Naive thymus-derived CD8-positive, alpha-beta T cell (primary cell): ENCODE data around the gene USP36. TPM values are rescaled to one million over a fixed set of nuclear protein-coding genes. Genes with fewer than 3 reads are reported as not detected.
A peak's percentile ranks its signal among the peaks of the same experiment; 100 is the strongest.

Experiments used
- ATAC-seq, 2 donors: fragments of 150-1000 bp; cut with Tn5 transposase in 1 of 2; sonication (Bioruptor Pico), chemical (Tn5 transposase) in 1 of 2; 1 replicate in 1 of 2; 2 replicates in 1 of 2; pipeline ENCODE4 v1.10.0; 2021; ENCODE audit warnings: mild to moderate bottlenecking in 2 of 2, moderate library complexity in 2 of 2
- POLR2A ChIA-PET: fragments of 350-600 bp; sonication (Branson Sonifier 250); formaldehyde crosslinking; loops from one replicate; lab custom pipeline; 2021; ENCODE audit warnings: antibody characterized with exemption; lab: Charles Lee
- DNase-seq, 10 donors: peaks; one replicate each; pipeline versions ENCODE4 v3.0.0 to v3.0.0-alpha.2; 2020 to 2022
- H3K27ac Mint-ChIP-seq, 10 donors: one replicate each; pipeline ENCODE4 v1.8.0; 2020 to 2022; ENCODE audit warnings: mild to moderate bottlenecking in 10 of 10, mixed read lengths in 10 of 10, moderate library complexity in 4 of 10, inconsistent platforms in 1 of 10
- H3K27me3 Mint-ChIP-seq, 5 donors: one replicate each; pipeline ENCODE4 v1.8.0; 2021 to 2022; ENCODE audit warnings: mixed read lengths in 5 of 5
- H3K36me3 Mint-ChIP-seq, 3 donors: one replicate each; pipeline ENCODE4 v1.8.0; 2020 to 2022; ENCODE audit warnings: mixed read lengths in 3 of 3, mild to moderate bottlenecking in 2 of 3, inconsistent platforms in 1 of 3
- H3K4me1 Mint-ChIP-seq, 4 donors: one replicate each; pipeline ENCODE4 v1.8.0; 2021 to 2022; ENCODE audit warnings: mixed read lengths in 4 of 4
- H3K4me3 Mint-ChIP-seq, 10 donors: one replicate each; pipeline ENCODE4 v1.8.0; 2020 to 2022; ENCODE audit warnings: mild to moderate bottlenecking in 10 of 10, mixed read lengths in 10 of 10, moderate library complexity in 6 of 10, inconsistent platforms in 1 of 10
- H3K9me3 Mint-ChIP-seq, 9 donors: one replicate each; pipeline ENCODE4 v1.8.0; 2020 to 2022; ENCODE audit warnings: mixed read lengths in 9 of 9, mild to moderate bottlenecking in 3 of 9, inconsistent platforms in 1 of 9, moderate library complexity in 1 of 9
- polyA plus RNA-seq, 3 donors: library from polyadenylated mRNA; unstranded; fragments of 300-500 nt; fragmentation: Illumina TruSeq; gene quantifications; one replicate each; pipeline ENCODE4 v1.2.3, GENCODE V29; 2021
- total RNA-seq, 8 experiments: library from RNA in 2 of 8; stranded (reverse) in 2 of 8; gene quantifications; one replicate each; pipeline ENCODE4 v1.2.3 and lab custom pipeline; 2021 to 2026

Gene USP36
- total and polyA plus RNA-seq, 5 experiments from 2014 or later, result 27.5 to 156 (median 45.1) TPM

DNA sequence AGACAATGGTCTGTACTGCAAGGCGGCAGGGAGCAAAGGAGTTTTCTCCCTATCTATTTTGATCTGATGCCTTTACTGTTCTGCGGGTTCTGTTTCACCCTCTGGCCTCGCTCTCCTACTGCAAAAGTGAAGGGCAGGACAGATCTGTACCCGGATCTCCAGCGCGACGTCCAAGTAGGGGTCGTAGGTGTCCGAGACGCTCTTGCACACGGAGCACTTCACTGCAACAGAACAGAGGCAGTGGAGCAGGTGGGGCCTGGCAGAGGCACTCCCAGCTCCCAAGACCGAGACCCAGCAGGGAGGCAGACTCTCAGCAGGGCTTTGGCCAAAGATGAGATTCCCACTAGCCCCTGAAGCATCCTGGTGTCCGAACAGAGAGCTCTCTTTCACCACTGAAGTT lies 19.8 kb downstream of the USP36 start:
- H3K36me3 Mint-ChIP-seq, result peaks cover 8 to 92% (median 55%) of the 10 kb centered on the region in 3 donors

DNA sequence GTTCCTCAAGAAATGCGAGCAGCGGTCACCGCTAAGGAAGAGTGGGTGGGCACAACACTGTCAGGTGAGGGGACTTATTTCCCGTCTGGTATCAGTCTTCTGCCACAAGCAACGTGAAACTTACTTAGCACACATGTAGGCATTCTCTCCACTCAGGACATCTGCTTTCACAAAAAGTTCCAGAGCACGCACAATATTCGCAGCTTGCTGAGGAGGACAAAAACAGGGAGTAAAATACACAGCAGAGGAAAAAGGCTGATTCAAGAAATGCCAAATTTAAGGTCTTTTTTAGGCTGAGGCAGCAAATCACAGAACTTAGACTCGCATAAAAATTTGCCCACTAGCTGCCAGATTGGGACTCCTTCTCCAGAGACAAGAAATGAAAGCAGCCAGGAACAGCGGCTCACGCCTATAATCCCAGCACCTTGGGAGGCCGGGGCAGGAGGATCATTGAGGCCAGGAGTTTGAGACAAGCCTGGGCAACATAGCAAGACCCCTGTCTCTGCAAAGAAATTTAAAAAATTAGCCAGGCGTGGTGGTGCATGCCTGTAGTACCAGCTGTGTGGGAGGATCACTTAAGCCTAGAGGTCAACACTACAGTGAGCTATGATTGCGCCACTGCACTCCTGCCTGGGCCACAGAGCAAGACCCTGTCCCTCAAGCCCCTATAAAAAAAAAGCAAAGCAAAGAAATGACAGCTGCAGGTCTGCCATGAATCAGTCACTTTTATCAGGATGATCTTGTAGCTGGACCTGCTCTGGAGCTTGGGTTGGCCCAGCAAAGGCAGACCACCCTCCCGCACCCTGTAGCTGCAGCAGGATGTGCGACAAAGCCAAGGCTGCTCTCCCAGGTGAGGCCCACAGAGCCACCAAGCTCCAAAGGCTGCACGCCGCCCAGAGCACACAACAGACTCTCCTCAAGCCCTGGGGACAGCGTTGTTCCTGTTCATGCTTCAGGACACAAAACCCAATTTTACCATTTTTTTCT lies 20.5 kb downstream of the USP36 start:
- ATAC-seq, result no peak

More for the DNA sequence above, 19.8 kb downstream of the USP36 start:
- ATAC-seq (no peak), DNase-seq (no peak)
- POLR2A ChIA-PET, result interaction anchor here (0.8 to 3.2 kb wide), 2 partner anchors 17 to 20 kb away, joined by 3 to 23 read pairs; partner anchors contain the start of gene USP36
- H3K9me3 Mint-ChIP-seq, result no peaks in the 10 kb centered on the region
- peak overlapping the region; percentile 63 to 98 (median 96) for H3K27ac Mint-ChIP-seq
- H3K27me3 Mint-ChIP-seq, result no peaks in the 10 kb centered on the region
- H3K4me3 Mint-ChIP-seq, result peak overlapping the region in 2 of 10 donors; percentile 32 to 49
- H3K4me1 Mint-ChIP-seq, result peaks cover 25 to 72% (median 59%) of the 10 kb centered on the region in 4 donors

DNA sequence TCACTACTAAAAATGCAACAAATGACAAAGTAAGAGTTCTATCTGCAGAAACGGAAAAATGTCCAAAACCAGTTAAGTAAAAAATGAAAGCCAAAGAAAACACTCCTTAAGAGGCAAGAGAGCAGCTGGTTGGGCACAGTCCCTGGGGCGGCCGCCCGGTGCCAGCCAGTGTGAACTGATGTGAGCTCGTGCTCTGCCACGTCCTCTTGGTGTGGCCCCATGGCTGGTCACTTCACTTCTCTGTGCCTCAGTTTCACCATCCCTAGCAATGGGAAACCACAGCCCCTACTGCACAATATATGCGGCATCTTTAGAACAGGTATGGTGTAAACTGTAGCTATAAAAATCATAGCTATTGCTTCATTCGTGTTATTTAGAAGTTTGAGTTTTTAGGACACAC lies 21.2 kb downstream of the USP36 start:
- Mint-ChIP-seq H3K36me3 (peaks cover 5 to 91% (median 58%) of the 10 kb centered on the region in 3 donors), H3K4me3 (peak overlapping the region; percentile 49 to 83 (median 72)), H3K27me3 (no peaks in the 10 kb centered on the region), H3K27ac (peak overlapping the region; percentile 63 to 98 (median 96)), H3K9me3 (no peaks in the 10 kb centered on the region), H3K4me1 (peaks cover 18 to 65% (median 52%) of the 10 kb centered on the region in 4 donors)
- POLR2A ChIA-PET, result interaction anchor here (0.7 to 3.2 kb wide), 15 partner anchors 9 to 111 kb away, joined by 3 to 23 read pairs (median 4); partner anchors contain the start of gene USP36
- DNase-seq (no peak), ATAC-seq (peak in 1 of 2 donors; percentile 23)

More for the DNA sequence above, 20.5 kb downstream of the USP36 start:
- H3K27me3 Mint-ChIP-seq, result no peaks in the 10 kb centered on the region
- H3K27ac Mint-ChIP-seq, result peak overlapping the region; percentile 63 to 98 (median 96)
- peak overlapping the region in 9 of 10 donors; percentile 63 to 83 (median 73) for H3K4me3 Mint-ChIP-seq
- no peak for DNase-seq
- peaks cover 23 to 70% (median 58%) of the 10 kb centered on the region in 4 donors for H3K4me1 Mint-ChIP-seq
- no peaks in the 10 kb centered on the region for H3K9me3 Mint-ChIP-seq
- POLR2A ChIA-PET, result interaction anchor here (0.5 to 3.2 kb wide), 12 partner anchors 8 to 111 kb away, joined by 3 to 23 read pairs (median 4); partner anchors contain the start of gene USP36
- peaks cover 8 to 92% (median 58%) of the 10 kb centered on the region in 3 donors for H3K36me3 Mint-ChIP-seq

DNA sequence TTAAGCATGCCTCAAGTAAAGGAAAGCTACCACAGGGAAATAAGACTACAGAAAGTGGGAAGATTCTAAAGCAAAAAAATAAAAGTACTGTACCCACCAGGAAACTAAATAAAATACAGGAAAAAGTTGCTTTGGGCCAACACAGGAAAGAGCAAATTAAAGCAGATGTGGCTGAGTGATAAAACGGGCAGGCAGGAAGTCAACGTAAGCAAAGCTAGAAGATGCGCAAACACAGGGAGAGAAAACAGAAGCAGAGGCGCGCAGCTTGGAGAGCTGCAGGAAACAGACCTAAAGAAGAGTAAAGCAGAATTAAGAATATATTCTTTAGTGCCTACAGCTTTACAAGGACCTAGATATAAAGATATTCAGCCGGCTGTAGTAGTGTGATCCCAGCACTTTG lies 21.7 kb downstream of the USP36 start:
- peak; percentile 68 to 80 for ATAC-seq

GRCh38 chr17:78818152-78818846 lies 22.3 kb downstream of the USP36 start:
- H3K4me3 Mint-ChIP-seq, result peak overlapping the region; percentile 49 to 83 (median 72)
- peaks cover 13 to 55% (median 48%) of the 10 kb centered on the region in 4 donors for H3K4me1 Mint-ChIP-seq
- POLR2A ChIA-PET, result interaction anchor here (0.5 to 3.2 kb wide), 12 partner anchors 10 to 688 kb away, joined by 3 to 23 read pairs (median 4); partner anchors contain the start of genes TMC8 and USP36
- H3K36me3 Mint-ChIP-seq, result peaks cover 5 to 91% (median 58%) of the 10 kb centered on the region in 3 donors
- H3K27me3 Mint-ChIP-seq, result no peaks in the 10 kb centered on the region
- DNase-seq (no peak), ATAC-seq (no peak)
- no peaks in the 10 kb centered on the region for H3K9me3 Mint-ChIP-seq
- H3K27ac Mint-ChIP-seq, result peak overlapping the region; percentile 91 to 98 (median 98)

More for the DNA sequence above, 21.7 kb downstream of the USP36 start:
- DNase-seq, result peak; percentile 28 to 88 (median 76)
- Mint-ChIP-seq H3K4me1 (peaks cover 15 to 60% (median 50%) of the 10 kb centered on the region in 4 donors), H3K9me3 (no peaks in the 10 kb centered on the region), H3K27ac (peak overlapping the region; percentile 63 to 98 (median 96)), H3K36me3 (peaks cover 5 to 91% (median 58%) of the 10 kb centered on the region in 3 donors), H3K27me3 (no peaks in the 10 kb centered on the region), H3K4me3 (peak overlapping the region; percentile 49 to 83 (median 72))
- POLR2A ChIA-PET, result interaction anchor here (0.5 to 3.2 kb wide), 14 partner anchors 9 to 110 kb away, joined by 3 to 23 read pairs (median 4); partner anchors contain the start of gene USP36

DNA sequence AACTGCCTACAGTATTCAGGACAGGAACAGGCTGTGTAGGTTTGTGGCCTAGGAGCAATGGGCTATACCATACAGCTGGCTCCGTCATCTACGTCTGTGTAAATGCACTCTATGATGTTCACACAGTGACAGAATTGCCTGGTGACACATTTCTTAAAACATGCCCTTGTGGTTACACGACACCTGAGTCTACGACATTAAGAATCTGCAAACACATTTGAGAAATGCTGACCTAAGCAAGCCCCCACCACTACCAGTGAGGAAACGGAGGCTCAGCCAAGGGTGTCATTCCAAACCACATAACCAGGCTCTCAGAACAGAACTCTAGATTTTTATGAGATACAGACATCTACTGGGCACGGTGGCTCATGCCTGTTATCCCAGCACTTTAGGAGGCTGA lies 23.5 kb downstream of the USP36 start:
- Mint-ChIP-seq H3K27ac (peak overlapping the region; percentile 91 to 98 (median 98)), H3K27me3 (no peaks in the 10 kb centered on the region), H3K4me3 (peak overlapping the region; percentile 33 to 87 (median 77)), H3K4me1 (peaks cover 9 to 55% (median 43%) of the 10 kb centered on the region in 4 donors), H3K36me3 (peaks cover 5 to 91% (median 59%) of the 10 kb centered on the region in 3 donors), H3K9me3 (no peaks in the 10 kb centered on the region)
- peak in 9 of 10 donors; percentile 24 to 88 (median 78) for DNase-seq
- POLR2A ChIA-PET, result interaction anchor here (0.7 to 1.9 kb wide), 3 partner anchors 9 to 231 kb away, joined by 3 to 4 read pairs (median 3); no protein-coding TSS in a partner anchor
- ATAC-seq, result peak; percentile 74 to 85

GRCh38 chr17:78815696-78816095 lies 24.9 kb downstream of the USP36 start:
- Mint-ChIP-seq H3K27me3 (no peaks in the 10 kb centered on the region), H3K36me3 (peaks cover 5 to 91% (median 59%) of the 10 kb centered on the region in 3 donors), H3K4me3 (peak overlapping the region in 2 of 10 donors; percentile 20 to 36), H3K4me1 (peaks cover 9 to 51% (median 41%) of the 10 kb centered on the region in 4 donors), H3K9me3 (no peaks in the 10 kb centered on the region), H3K27ac (peak overlapping the region in 9 of 10 donors; percentile 31 to 89 (median 63))
- no peak for DNase-seq
- POLR2A ChIA-PET, result interaction anchor here (1.9 kb wide), 1 partner anchor 12 kb away, joined by 4 read pairs; no protein-coding TSS in a partner anchor
- no peak for ATAC-seq

DNA sequence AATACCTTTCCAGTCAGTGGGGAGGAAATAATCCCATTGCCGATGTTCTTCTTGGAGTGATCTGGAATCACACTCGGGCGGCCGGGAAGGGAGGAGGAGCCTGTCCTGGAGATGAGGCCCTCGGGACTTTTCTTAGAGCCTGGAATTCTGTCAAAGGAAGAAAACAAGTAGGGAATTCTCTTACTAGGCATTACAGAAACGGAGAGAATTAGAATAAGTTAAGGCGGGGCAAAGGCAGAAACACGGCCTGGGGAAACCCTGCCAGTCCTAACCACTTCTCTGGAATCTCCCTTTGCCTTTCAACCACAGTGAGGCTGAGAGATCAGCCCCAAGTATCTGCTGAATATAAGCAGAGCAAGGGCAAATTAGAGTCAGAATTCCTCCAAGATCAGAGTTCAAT lies 27.8 kb downstream of the USP36 start:
- DNase-seq, result no peak
- no peak for ATAC-seq
- peaks cover 13 to 95% (median 58%) of the 10 kb centered on the region in 3 donors for H3K36me3 Mint-ChIP-seq
- no peaks in the 10 kb centered on the region for H3K9me3 Mint-ChIP-seq
- peak overlapping the region in 1 of 10 donors; percentile 37 for H3K4me3 Mint-ChIP-seq
- no peaks in the 10 kb centered on the region for H3K27me3 Mint-ChIP-seq
- H3K4me1 Mint-ChIP-seq, result peaks cover 5 to 32% (median 16%) of the 10 kb centered on the region in 4 donors
- peak overlapping the region in 5 of 10 donors; percentile 22 to 83 (median 27) for H3K27ac Mint-ChIP-seq
- POLR2A ChIA-PET, result no interaction called here

DNA sequence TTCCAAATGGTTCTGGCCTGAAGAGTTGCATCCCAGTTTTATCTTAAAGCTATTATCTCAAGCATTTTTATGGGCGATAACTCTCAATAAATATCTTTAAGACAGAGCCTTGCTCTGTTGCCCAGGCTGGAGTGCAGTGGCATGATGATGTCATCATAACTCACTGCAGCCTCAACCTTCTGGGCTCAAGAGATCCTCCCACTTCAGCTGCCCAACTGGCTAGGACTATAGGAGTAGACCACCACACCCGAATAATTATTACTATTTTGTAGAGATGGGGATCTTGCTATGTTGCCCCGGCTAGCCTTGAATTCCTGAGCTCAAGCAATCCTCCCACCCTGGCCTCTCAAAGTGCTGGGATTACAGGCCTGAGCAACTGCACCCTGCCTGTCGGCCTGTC lies 32.5 kb downstream of the USP36 start:
- Mint-ChIP-seq H3K4me3 (no peak overlapping the region), H3K27me3 (no peaks in the 10 kb centered on the region), H3K4me1 (peaks cover 14 to 48% (median 35%) of the 10 kb centered on the region in 4 donors), H3K27ac (peak overlapping the region in 9 of 10 donors; percentile 11 to 97 (median 66)), H3K36me3 (peaks cover 12 to 94% (median 49%) of the 10 kb centered on the region in 3 donors), H3K9me3 (no peaks in the 10 kb centered on the region)
- ATAC-seq (no peak), DNase-seq (no peak)
- POLR2A ChIA-PET, result interaction anchor here (1.0 to 1.2 kb wide), 2 partner anchors 10 to 11 kb away, joined by 3 to 4 read pairs; no protein-coding TSS in a partner anchor

DNA sequence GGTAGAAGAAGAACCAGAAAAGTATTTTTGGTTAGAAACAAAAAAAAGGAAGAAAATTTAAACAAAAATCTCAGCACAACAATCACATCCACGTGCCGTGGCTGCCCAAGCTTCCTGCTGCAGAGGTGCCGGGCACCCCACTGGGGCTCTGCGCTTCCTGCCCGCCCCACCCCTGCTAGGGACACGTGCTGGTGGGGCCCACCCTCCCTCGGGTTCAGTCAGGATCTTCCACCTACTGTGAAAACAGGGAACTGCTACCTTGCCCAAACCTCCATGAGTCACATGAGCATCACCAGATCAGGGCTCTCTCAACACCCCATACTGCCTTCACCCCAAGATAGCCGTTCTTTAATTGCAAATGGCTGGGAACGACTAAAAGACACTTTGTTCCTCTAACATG lies 34.2 kb downstream of the USP36 start:
- Mint-ChIP-seq H3K36me3 (peaks cover 12 to 89% (median 38%) of the 10 kb centered on the region in 3 donors), H3K9me3 (no peaks in the 10 kb centered on the region), H3K4me3 (peak overlapping the region in 7 of 10 donors; percentile 28 to 70 (median 49)), H3K4me1 (peaks cover 17 to 54% (median 41%) of the 10 kb centered on the region in 4 donors), H3K27ac (peak overlapping the region; percentile 76 to 97 (median 91)), H3K27me3 (no peaks in the 10 kb centered on the region)
- POLR2A ChIA-PET, result interaction anchor here (0.5 to 9.1 kb wide), 3 partner anchors 16 to 28 kb away, joined by 3 to 49 read pairs (median 3); no protein-coding TSS in a partner anchor
- ATAC-seq (peak; percentile 41 to 72), DNase-seq (peak in 8 of 10 donors; percentile 21 to 78 (median 56))

GRCh38 chr17:78805301-78805700 lies 35.3 kb downstream of the USP36 start:
- peaks cover 12 to 85% (median 33%) of the 10 kb centered on the region in 3 donors for H3K36me3 Mint-ChIP-seq
- peak in 1 of 10 donors; percentile 19 for DNase-seq
- peaks cover 20 to 57% (median 45%) of the 10 kb centered on the region in 4 donors for H3K4me1 Mint-ChIP-seq
- peak overlapping the region; percentile 43 to 97 (median 91) for H3K27ac Mint-ChIP-seq
- ATAC-seq, result peak in 1 of 2 donors; percentile 26
- peak overlapping the region in 5 of 10 donors; percentile 44 to 82 (median 62) for H3K4me3 Mint-ChIP-seq
- no peaks in the 10 kb centered on the region for H3K9me3 Mint-ChIP-seq
- POLR2A ChIA-PET, result interaction anchor here (0.7 to 9.1 kb wide), 2 partner anchors 15 to 19 kb away, joined by 3 to 49 read pairs; no protein-coding TSS in a partner anchor
- H3K27me3 Mint-ChIP-seq, result no peaks in the 10 kb centered on the region
